Stimulated activated CD4-positive, alpha-beta T cell treated with anti-CD3 and anti-CD28 coated beads, Interleukin-1b, Interleukin-23, amount 100 ng/mL, for 24 hours (primary cell): Measurements from ENCODE around the gene GRXCR1.

ENCODE experiments used
- DNase-seq, 4 experiments: peaks; one replicate each; pipeline ENCODE4 v3.0.0-alpha.2; 2020; ENCODE audit warnings: low read depth in 4 of 4, low spot score in 1 of 4

GRXCR1 gene

GRCh38 chr4:42892413-42892812 is at the start of gene GRXCR1:
TSS of gene GRXCR1 (plus strand) at chr4:42892713. CDS start at chr4:42893267, 554 bp downstream.
- DNase-seq = no peak

- no peak for DNase-seq
These were observed 48.8 kb upstream of the GRXCR1 start for GRCh38 chr4:42843694-42844093.

GRCh38 chr4:42844422-42845070 is 48.0 kb upstream of the GRXCR1 start:
- no peak for DNase-seq

GRCh38 chr4:42845586-42845985 is 46.9 kb upstream of the GRXCR1 start:
- DNase-seq = no peak

- DNase-seq = no peak
These were observed 36.7 kb upstream of the GRXCR1 start for GRCh38 chr4:42855779-42856178.

GRCh38 chr4:42865572-42866189 is 26.8 kb upstream of the GRXCR1 start:
- DNase-seq = peak; percentile 5 to 28 (median 22)

GRCh38 chr4:42871261-42871660 is 21.3 kb upstream of the GRXCR1 start:
- DNase-seq = no peak

- DNase-seq = no peak
These were observed 20.7 kb upstream of the GRXCR1 start for GRCh38 chr4:42871671-42872290.

- no peak for DNase-seq
These were observed 13.7 kb upstream of the GRXCR1 start for GRCh38 chr4:42878863-42879262.

- DNase-seq = no peak
These were observed 11.3 kb upstream of the GRXCR1 start for GRCh38 chr4:42881253-42881652.

- DNase-seq = no peak
These were observed 869 bp upstream of the GRXCR1 start for GRCh38 chr4:42891644-42892043.

GRCh38 chr4:42895452-42895851 is 2.9 kb downstream of the GRXCR1 start:
- no peak for DNase-seq

GRCh38 chr4:42904986-42905385 is 12.5 kb downstream of the GRXCR1 start:
- DNase-seq = no peak

- DNase-seq = no peak
These were observed 13.1 kb downstream of the GRXCR1 start for GRCh38 chr4:42905591-42905990.

- no peak for DNase-seq
These were observed 13.8 kb downstream of the GRXCR1 start for GRCh38 chr4:42906341-42906740.

GRCh38 chr4:42906891-42907759 is 14.6 kb downstream of the GRXCR1 start:
- no peak for DNase-seq

GRCh38 chr4:42910459-42910858 is 17.9 kb downstream of the GRXCR1 start:
- DNase-seq = no peak

GRCh38 chr4:42914937-42915336 is 22.4 kb downstream of the GRXCR1 start:
- no peak for DNase-seq

GRCh38 chr4:42915484-42915883 is 23.0 kb downstream of the GRXCR1 start:
- DNase-seq = no peak

GRCh38 chr4:42917296-42917695 is 24.8 kb downstream of the GRXCR1 start:
- DNase-seq = no peak

GRCh38 chr4:42923431-42923830 is 30.9 kb downstream of the GRXCR1 start:
- DNase-seq = no peak

- no peak for DNase-seq
These were observed 33.4 kb downstream of the GRXCR1 start for GRCh38 chr4:42925921-42926320.
